ENCODE data around the gene NAALADL2.
"Not testable (repeated sequence)": the region's sequence is repeated elsewhere in the genome, so short reads cannot be mapped to it uniquely, and the experiment has no call there.

- not testable (repeated sequence) for TF ChIP-seq POLR2A (IDR thresholded peaks at IDR 0.05)
- TF ChIP-seq, protein P1, sequence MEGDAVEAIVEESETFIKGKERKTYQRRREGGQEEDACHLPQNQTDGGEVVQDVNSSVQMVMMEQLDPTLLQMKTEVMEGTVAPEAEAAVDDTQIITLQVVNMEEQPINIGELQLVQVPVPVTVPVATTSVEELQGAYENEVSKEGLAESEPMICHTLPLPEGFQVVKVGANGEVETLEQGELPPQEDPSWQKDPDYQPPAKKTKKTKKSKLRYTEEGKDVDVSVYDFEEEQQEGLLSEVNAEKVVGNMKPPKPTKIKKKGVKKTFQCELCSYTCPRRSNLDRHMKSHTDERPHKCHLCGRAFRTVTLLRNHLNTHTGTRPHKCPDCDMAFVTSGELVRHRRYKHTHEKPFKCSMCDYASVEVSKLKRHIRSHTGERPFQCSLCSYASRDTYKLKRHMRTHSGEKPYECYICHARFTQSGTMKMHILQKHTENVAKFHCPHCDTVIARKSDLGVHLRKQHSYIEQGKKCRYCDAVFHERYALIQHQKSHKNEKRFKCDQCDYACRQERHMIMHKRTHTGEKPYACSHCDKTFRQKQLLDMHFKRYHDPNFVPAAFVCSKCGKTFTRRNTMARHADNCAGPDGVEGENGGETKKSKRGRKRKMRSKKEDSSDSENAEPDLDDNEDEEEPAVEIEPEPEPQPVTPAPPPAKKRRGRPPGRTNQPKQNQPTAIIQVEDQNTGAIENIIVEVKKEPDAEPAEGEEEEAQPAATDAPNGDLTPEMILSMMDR (IDR thresholded peaks at IDR 0.05 in 4 of 5, conservative IDR thresholded peaks at IDR 0.05 in 1 of 5), result not testable (repeated sequence)
Measured at GRCh38 chr3:175460849-175461399, 601.8 kb downstream of the NAALADL2 start.

Data from gastrocnemius medialis (tissue), 4 donors.